ENCODE results near the gene ADRA2C.

The ADRA2C gene

DNA sequence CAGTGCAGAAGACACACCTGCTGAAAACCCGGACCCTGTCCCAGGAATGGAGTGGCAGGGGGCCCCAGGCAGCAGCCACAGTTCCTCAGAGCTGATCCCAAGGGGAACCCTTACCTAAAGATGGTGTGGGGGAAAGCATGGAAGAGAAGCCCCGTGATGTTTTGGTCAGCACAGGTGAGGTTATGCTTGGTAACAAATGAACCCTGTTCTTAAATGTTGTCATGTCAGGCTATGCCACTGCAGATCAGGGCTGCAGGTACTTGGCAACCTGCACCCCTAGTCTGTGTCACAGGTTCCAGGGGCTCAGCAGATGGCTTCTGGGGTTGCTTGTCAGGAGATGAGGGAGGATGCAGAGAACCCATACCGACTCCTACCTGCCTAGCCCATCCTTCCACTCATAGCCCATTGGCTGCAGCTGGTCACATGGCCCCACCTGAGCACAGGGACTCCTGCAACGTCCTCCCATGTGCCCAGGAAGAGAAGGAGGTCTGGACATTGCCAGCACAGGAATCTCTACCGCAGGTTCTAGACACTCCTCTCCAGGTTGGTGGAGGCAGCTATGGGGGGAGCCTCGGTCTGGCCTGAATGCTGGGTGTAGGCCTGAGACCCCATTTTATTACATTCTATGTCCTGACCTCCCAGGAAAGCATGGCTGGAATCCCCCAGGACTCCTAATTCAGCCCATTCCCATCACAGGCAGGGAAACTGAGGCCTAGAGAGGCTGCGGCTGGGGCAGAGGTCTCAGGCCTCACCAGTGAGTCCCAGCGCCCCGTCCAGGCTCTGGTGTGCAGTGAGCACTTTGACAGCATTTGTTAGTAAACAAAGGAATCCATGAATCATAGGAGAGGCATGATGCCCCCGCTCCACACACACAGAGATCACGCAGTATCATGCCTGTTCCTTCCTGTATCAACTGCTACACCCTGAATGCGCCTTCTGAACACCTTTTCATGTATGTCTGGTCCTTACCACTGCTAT lies 51.1 kb downstream of the ADRA2C start:
- no peak for FAIRE-seq
